BE2C (cell line): ENCODE data around the gene SLC8B1.

Experiments used
- DNase-seq: peaks from one replicate; pipeline ENCODE4 v3.0.0-alpha.2; 2020
- H3K27me3 ChIP-seq: fragments of 250-450 bp; sonication (Bioruptor Pico); 2 replicates; pipeline ENCODE4 v1.5.1; 2020; ENCODE audit warnings: mild to moderate bottlenecking
- H3K36me3 ChIP-seq: fragments of 250-450 bp; sonication (Bioruptor Pico); 2 replicates; pipeline ENCODE4 v1.5.1; 2020; ENCODE audit warnings: mild to moderate bottlenecking
- H3K4me1 ChIP-seq: fragments of 250-450 bp; sonication (Bioruptor Pico); 2 replicates; pipeline ENCODE4 v1.5.1; 2020
- H3K4me3 ChIP-seq: 2 replicates; pipeline ENCODE4 v1.5.1; 2011; ENCODE audit warnings: low read depth, low read length
- H3K9me3 ChIP-seq: fragments of 250-450 bp; sonication (Bioruptor Pico); 2 replicates; pipeline ENCODE4 v1.5.1; 2020
- TF ChIP-seq, protein P1 (sequence below): IDR thresholded peaks from 2 replicates; pipeline ENCODE4 v1.5.1; 2012; ENCODE audit warnings: mild to moderate bottlenecking, low read depth, low read length

Gene SLC8B1

GRCh38 chr12:113318900-113319628 lies 15.8 kb downstream of the SLC8B1 start:
- Histone ChIP-seq H3K4me1 (no peaks in the 10 kb centered on the region), H3K9me3 (no peaks in the 10 kb centered on the region), H3K4me3 (no peak overlapping the region), H3K36me3 (no peaks in the 10 kb centered on the region), H3K27me3 (no peaks in the 10 kb centered on the region)
- DNase-seq, result no peak
- TF ChIP-seq, protein P1, sequence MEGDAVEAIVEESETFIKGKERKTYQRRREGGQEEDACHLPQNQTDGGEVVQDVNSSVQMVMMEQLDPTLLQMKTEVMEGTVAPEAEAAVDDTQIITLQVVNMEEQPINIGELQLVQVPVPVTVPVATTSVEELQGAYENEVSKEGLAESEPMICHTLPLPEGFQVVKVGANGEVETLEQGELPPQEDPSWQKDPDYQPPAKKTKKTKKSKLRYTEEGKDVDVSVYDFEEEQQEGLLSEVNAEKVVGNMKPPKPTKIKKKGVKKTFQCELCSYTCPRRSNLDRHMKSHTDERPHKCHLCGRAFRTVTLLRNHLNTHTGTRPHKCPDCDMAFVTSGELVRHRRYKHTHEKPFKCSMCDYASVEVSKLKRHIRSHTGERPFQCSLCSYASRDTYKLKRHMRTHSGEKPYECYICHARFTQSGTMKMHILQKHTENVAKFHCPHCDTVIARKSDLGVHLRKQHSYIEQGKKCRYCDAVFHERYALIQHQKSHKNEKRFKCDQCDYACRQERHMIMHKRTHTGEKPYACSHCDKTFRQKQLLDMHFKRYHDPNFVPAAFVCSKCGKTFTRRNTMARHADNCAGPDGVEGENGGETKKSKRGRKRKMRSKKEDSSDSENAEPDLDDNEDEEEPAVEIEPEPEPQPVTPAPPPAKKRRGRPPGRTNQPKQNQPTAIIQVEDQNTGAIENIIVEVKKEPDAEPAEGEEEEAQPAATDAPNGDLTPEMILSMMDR, result no peak

DNA sequence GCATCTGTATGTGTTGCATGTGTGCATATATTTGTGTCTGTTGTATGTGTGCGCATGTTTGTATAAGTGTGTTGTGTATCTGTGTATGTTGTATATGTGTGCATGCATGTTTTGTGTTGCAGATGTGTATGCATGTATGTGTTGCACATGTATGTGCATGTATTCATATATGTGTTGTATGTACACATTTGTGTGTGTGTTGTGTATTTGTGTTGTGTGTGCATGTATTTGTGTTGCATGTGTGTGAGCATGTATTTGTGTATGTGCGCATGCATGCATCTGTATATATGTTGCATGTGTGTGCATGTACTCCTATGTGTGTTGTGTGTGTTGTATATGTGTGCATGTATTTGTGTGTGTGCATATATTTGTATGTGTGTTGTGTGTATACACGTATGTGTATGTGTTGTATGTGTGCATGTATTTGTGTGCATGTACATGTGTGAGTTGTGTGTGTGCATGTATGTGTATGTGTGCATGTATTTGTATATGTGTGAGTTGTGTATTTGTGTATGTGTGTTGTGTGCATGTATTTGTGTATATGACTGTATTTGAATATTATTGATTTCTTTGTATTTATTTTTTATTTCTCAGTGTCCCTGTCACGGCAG lies 16.8 kb downstream of the SLC8B1 start:
- DNase-seq, result no peak
- Histone ChIP-seq H3K4me1 (no peaks in the 10 kb centered on the region), H3K9me3 (no peaks in the 10 kb centered on the region), H3K4me3 (no peak overlapping the region), H3K36me3 (no peaks in the 10 kb centered on the region), H3K27me3 (no peaks in the 10 kb centered on the region)
- TF ChIP-seq, protein P1, result no peak

GRCh38 chr12:113317122-113317521 lies 17.8 kb downstream of the SLC8B1 start:
- TF ChIP-seq, protein P1, result no peak
- DNase-seq, result no peak
- H3K27me3 ChIP-seq, result no peaks in the 10 kb centered on the region
- H3K4me3 ChIP-seq, result no peak overlapping the region
- no peaks in the 10 kb centered on the region for H3K36me3 ChIP-seq
- no peaks in the 10 kb centered on the region for H3K4me1 ChIP-seq
- no peaks in the 10 kb centered on the region for H3K9me3 ChIP-seq

DNA sequence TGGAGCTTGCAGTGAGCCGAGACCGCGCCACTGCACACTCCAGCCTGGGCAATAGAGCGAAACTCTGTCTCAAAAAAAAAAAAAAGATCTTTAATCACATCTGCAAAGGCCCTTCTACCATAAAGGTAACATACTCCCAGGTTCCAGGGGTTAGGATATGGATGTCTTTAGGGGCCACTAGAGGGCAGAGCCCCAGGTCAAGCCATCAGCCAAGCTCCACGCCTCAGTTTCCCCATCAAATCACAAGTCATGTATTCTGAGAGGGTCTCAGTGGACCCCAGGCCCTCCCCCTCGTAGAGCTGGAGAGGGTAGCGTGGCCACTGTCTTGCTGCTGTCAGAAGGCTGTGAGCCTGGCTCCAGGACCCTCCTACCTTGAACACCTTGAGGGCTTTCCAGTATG lies 18.8 kb downstream of the SLC8B1 start:
- H3K36me3 ChIP-seq, result no peaks in the 10 kb centered on the region
- H3K4me3 ChIP-seq, result no peak overlapping the region
- H3K4me1 ChIP-seq, result no peaks in the 10 kb centered on the region
- TF ChIP-seq, protein P1, result peak; percentile 27; the same call in 1 of the 2 replicates
- H3K9me3 ChIP-seq, result no peaks in the 10 kb centered on the region
- no peaks in the 10 kb centered on the region for H3K27me3 ChIP-seq
- no peak for DNase-seq

- TF ChIP-seq, protein P1, result no peak
- Histone ChIP-seq H3K9me3 (no peaks in the 10 kb centered on the region), H3K36me3 (no peaks in the 10 kb centered on the region), H3K4me3 (no peak overlapping the region), H3K27me3 (no peaks in the 10 kb centered on the region), H3K4me1 (no peaks in the 10 kb centered on the region)
- DNase-seq, result no peak
Observed at GRCh38 chr12:113315358-113315757, 19.6 kb downstream of the SLC8B1 start.

GRCh38 chr12:113314121-113314529 lies 20.8 kb downstream of the SLC8B1 start:
- DNase-seq, result peak; percentile 36
- Histone ChIP-seq H3K9me3 (no peaks in the 10 kb centered on the region), H3K4me1 (no peaks in the 10 kb centered on the region), H3K4me3 (no peak overlapping the region), H3K36me3 (no peaks in the 10 kb centered on the region), H3K27me3 (no peaks in the 10 kb centered on the region)
- TF ChIP-seq, protein P1, result no peak
